Neural cell (in vitro differentiated cells): ENCODE measurements around the gene TNKS1BP1. TPM values are rescaled to one million over a fixed set of nuclear protein-coding genes. Genes with fewer than 3 reads are reported as not detected.

Experiments
- H2AFZ ChIP-seq: fragments of 200-600, 300-800 bp; sonication (generic), shearing (Covaris generic); 2 replicates; pipeline ENCODE4 v1.6.0; 2014; ENCODE audit warnings: low read depth, mild to moderate bottlenecking, antibody characterized with exemption, low read length, moderate library complexity
- H3F3A ChIP-seq: fragments of 200-600 bp; shearing (Covaris generic); 2 replicates; pipeline ENCODE4 v1.6.1; 2016; ENCODE audit warnings: mild to moderate bottlenecking, moderate library complexity, mixed read lengths, antibody characterized with exemption, low read length; ENCODE audit not compliant: insufficient read depth, poor library complexity, severe bottlenecking
- H3K27ac ChIP-seq: fragments of 200-600, 300-800 bp; sonication (generic), shearing (Covaris generic); 2 replicates; pipeline ENCODE4 v1.5.1; 2014; ENCODE audit warnings: mild to moderate bottlenecking, low read length, moderate library complexity
- H3K27me3 ChIP-seq: fragments of 300-800, 200-600 bp; sonication (generic), shearing (Covaris generic); 2 replicates; pipeline ENCODE4 v1.6.0; 2014; ENCODE audit warnings: mild to moderate bottlenecking, low read depth, low read length, moderate library complexity; ENCODE audit not compliant: insufficient read depth
- H3K36me3 ChIP-seq: fragments of 300-800, 200-600 bp; sonication (generic), shearing (Covaris generic); 2 replicates; pipeline ENCODE4 v1.5.1; 2014; ENCODE audit warnings: mild to moderate bottlenecking, antibody characterized with exemption, low read length, moderate library complexity; ENCODE audit not compliant: insufficient read depth
- H3K4me2 ChIP-seq: fragments of 300-800, 200-600 bp; sonication (generic), shearing (Covaris generic); 2 replicates; pipeline ENCODE4 v1.6.0; 2014; ENCODE audit warnings: mild to moderate bottlenecking, low read length
- H3K4me3 ChIP-seq: fragments of 300-800, 200-600 bp; sonication (generic), shearing (Covaris generic); 2 replicates; pipeline ENCODE4 v1.5.1; 2014; ENCODE audit warnings: mild to moderate bottlenecking, low read length, moderate library complexity
- H3K79me2 ChIP-seq: fragments of 200-600 bp; shearing (Covaris generic); replicated peaks from 2 replicates; pipeline ENCODE4 v1.6.0; 2014; ENCODE audit warnings: mild to moderate bottlenecking, low read length, moderate library complexity; ENCODE audit not compliant: insufficient read depth
- H3K9ac ChIP-seq: fragments of 300-800, 200-600 bp; sonication (generic), shearing (Covaris generic); 2 replicates; pipeline ENCODE4 v1.6.1; 2016; ENCODE audit warnings: mild to moderate bottlenecking, low read length, mixed read lengths
- H3K9me2 ChIP-seq: fragments of 200-600 bp; shearing (Covaris generic); 2 replicates; pipeline ENCODE4 v1.6.1; 2016; ENCODE audit warnings: mild to moderate bottlenecking, low read length, mixed read lengths; ENCODE audit not compliant: insufficient read depth
- H3K9me3 ChIP-seq: fragments of 200-600, 300-800 bp; sonication (generic), shearing (Covaris generic); 2 replicates; pipeline ENCODE4 v1.6.1; 2016; ENCODE audit warnings: mild to moderate bottlenecking, mixed run types, low read length, moderate library complexity, mixed read lengths
- H4K20me1 ChIP-seq: fragments of 200-600 bp; shearing (Covaris generic); 2 replicates; pipeline ENCODE4 v1.6.1; 2016; ENCODE audit warnings: mild to moderate bottlenecking, mixed run types; ENCODE audit not compliant: insufficient read depth
- CTCF ChIP-seq: fragments of 450-650 bp; IDR thresholded peaks from 2 replicates; pipeline ENCODE4 v1.5.1; 2014; ENCODE audit warnings: antibody characterized with exemption, mild to moderate bottlenecking, moderate library complexity; ENCODE audit not compliant: poor library complexity, severe bottlenecking
- EP300 ChIP-seq: fragments of 450-650 bp; conservative IDR thresholded peaks from 2 replicates; pipeline ENCODE4 v1.6.1; 2014; ENCODE audit warnings: antibody characterized with exemption, mild to moderate bottlenecking, moderate library complexity; ENCODE audit not compliant: poor library complexity, severe bottlenecking
- EZH2 ChIP-seq: fragments of 200-600, 300-800 bp; shearing (Covaris generic), sonication (generic); IDR thresholded peaks from 2 replicates; pipeline ENCODE4 v1.6.1; 2014; ENCODE audit warnings: antibody characterized with exemption, low read length, borderline replicate concordance, mild to moderate bottlenecking; ENCODE audit not compliant: insufficient read depth, poor library complexity, severe bottlenecking
- MXI1 ChIP-seq: fragments of 450-650 bp; conservative IDR thresholded peaks from 2 replicates; pipeline ENCODE4 v1.6.1; 2014; ENCODE audit warnings: antibody characterized with exemption, mild to moderate bottlenecking; ENCODE audit not compliant: poor library complexity, severe bottlenecking
- POLR2AphosphoS5 ChIP-seq: IDR thresholded peaks from 2 replicates; pipeline ENCODE4 v1.6.1; 2012
- RAD21 ChIP-seq: fragments of 450-650 bp; conservative IDR thresholded peaks from 2 replicates; pipeline ENCODE4 v1.6.1; 2014; ENCODE audit warnings: antibody characterized with exemption, mild to moderate bottlenecking, moderate library complexity
- REST ChIP-seq: IDR thresholded peaks from 2 replicates; pipeline ENCODE4 v1.6.1; 2012; ENCODE audit warnings: borderline replicate concordance
- SMC3 ChIP-seq: fragments of 450-650 bp; conservative IDR thresholded peaks from 2 replicates; pipeline ENCODE4 v1.6.1; 2014; ENCODE audit warnings: antibody characterized with exemption, mild to moderate bottlenecking, moderate library complexity; ENCODE audit not compliant: poor library complexity
- TAF1 ChIP-seq: IDR thresholded peaks from 2 replicates; pipeline ENCODE4 v1.6.1; 2012; ENCODE audit warnings: low read depth
- polyA plus RNA-seq: library from polyadenylated mRNA; depleted of rRNA; stranded (reverse); fragments of >200 nt; gene quantifications from 2 replicates; pipeline ENCODE4 v1.2.3, GENCODE V29; 2014

The TNKS1BP1 gene
- polyA plus RNA-seq, 1 donor from 2014 or later = 8.9 TPM

GRCh38 chr11:57306940-57307565 is 17.7 kb downstream of the TNKS1BP1 start:
- no peak overlapping the region for H3K4me3 ChIP-seq
- no peak for TF ChIP-seq EZH2
- no peak for TF ChIP-seq CTCF
- no peak for TF ChIP-seq REST
- no peak for TF ChIP-seq POLR2AphosphoS5
- no peak for TF ChIP-seq RAD21
- no peak for TF ChIP-seq TAF1
- TF ChIP-seq MXI1 = no peak
- TF ChIP-seq SMC3 = no peak
- no peak for TF ChIP-seq EP300
- H3K27ac ChIP-seq = no peak overlapping the region
- H2AFZ ChIP-seq = no peak overlapping the region
- H3K79me2 ChIP-seq = no peaks in the 10 kb centered on the region
- no peak overlapping the region for H3K4me2 ChIP-seq
- no peaks in the 10 kb centered on the region for H4K20me1 ChIP-seq
- no peaks in the 10 kb centered on the region for H3K36me3 ChIP-seq
- H3K9ac ChIP-seq = no peak overlapping the region
- no peaks in the 10 kb centered on the region for H3K9me3 ChIP-seq
- H3K27me3 ChIP-seq = no peaks in the 10 kb centered on the region
- H3K9me2 ChIP-seq = no peaks in the 10 kb centered on the region
- H3F3A ChIP-seq = no peaks in the 10 kb centered on the region

- no peak overlapping the region for H3K4me3 ChIP-seq
- H3K9me3 ChIP-seq = no peaks in the 10 kb centered on the region
- no peaks in the 10 kb centered on the region for H3K79me2 ChIP-seq
- no peaks in the 10 kb centered on the region for H3K27me3 ChIP-seq
- no peak overlapping the region for H3K4me2 ChIP-seq
- no peak overlapping the region for H3K27ac ChIP-seq
- no peaks in the 10 kb centered on the region for H3F3A ChIP-seq
- H3K9ac ChIP-seq = no peak overlapping the region
- no peak overlapping the region for H2AFZ ChIP-seq
- TF ChIP-seq EZH2 (no peak), CTCF (no peak), POLR2AphosphoS5 (no peak), TAF1 (no peak), EP300 (no peak), RAD21 (no peak), REST (no peak), MXI1 (no peak), SMC3 (no peak)
- no peaks in the 10 kb centered on the region for H4K20me1 ChIP-seq
- no peaks in the 10 kb centered on the region for H3K36me3 ChIP-seq
- no peaks in the 10 kb centered on the region for H3K9me2 ChIP-seq
Observed at GRCh38 chr11:57306161-57306876, 18.4 kb downstream of the TNKS1BP1 start.
